ENCODE data around the gene PITX1.

GRCh38 chr5:135032695-135032998 is 1.4 kb downstream of the PITX1 start:
- TF ChIP-seq CTCF (IDR thresholded peaks at IDR 0.05) (no peak), POLR2A (IDR thresholded peaks at IDR 0.05) (no peak)

Data from lower leg skin (tissue), 3 donors.